Femur (tissue), 1 donor: Measurements from ENCODE around the gene TTN.
"Not testable (repeated sequence)": the region's sequence is repeated elsewhere in the genome, so short reads cannot be mapped to it uniquely, and the experiment has no call there.

ENCODE experiments used
- DNase-seq: peaks from one replicate; pipeline ENCODE4 v3.0.0-alpha.2; 2017

TTN gene

GRCh38 chr2:178526256-178526655, 281.0 kb downstream of the TTN start:
- DNase-seq, result no peak

- not testable (repeated sequence) for DNase-seq
Measured at GRCh38 chr2:178525460-178525859, 281.8 kb downstream of the TTN start.

DNA sequence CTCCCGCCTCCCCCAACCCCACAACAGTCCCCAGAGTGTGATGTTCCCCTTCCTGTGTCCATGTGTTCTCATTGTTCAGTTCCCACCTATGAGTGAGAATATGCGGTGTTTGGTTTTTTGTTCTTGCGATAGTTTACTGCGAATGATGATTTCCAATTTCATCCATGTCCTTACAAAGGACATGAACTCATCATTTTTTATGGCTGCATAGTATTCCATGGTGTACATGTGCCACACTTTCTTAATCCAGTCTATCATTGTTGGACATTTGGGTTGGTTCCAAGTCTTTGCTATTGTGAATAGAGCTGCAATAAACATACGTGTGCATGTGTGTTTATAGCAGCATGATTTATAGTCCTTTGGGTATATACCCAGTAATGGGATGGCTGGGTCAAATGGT, 282.2 kb downstream of the TTN start:
- not testable (repeated sequence) for DNase-seq

- DNase-seq, result no peak
Measured at GRCh38 chr2:178523596-178524134, 283.6 kb downstream of the TTN start.

GRCh38 chr2:178522950-178523595, 284.1 kb downstream of the TTN start:
- DNase-seq, result peak; percentile 90

DNA sequence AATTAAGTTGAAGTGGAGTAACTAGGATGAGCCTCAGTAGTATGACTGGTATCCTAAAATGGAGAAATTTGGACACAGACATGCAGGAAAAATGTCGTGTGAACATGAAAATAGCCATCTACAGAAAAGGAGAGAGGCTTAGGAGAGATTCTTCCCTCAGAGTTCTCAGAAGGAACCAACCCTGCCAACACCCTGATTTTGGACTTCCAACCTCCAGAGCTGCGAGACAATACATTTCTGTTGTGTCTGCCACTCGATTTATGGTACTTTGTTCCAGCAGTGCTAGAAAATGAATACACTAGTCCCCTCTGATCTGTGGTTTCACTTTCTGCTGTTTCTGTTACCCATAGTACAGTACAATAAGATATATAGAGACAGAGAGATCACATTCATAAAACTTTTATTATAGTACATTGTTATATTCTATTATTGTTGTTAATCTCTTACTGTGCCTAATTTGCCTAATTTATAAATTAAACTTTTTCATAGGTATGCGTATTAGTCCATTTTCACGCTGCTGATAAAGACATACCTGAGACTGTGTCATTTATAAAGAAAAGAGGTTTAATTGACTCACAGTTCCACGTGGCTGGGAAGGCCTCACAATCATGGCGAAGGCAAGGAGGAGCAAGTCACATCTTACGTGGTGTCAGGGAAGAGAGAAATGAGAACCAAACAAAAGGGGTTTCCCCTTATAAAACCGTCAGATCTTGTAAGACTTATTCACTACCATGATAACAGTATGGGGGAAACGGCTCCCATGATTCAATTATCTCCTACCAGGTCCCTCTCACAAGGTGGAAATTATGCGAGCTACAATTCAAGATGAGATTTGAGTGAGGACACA, 285.7 kb downstream of the TTN start:
- no peak for DNase-seq

DNA sequence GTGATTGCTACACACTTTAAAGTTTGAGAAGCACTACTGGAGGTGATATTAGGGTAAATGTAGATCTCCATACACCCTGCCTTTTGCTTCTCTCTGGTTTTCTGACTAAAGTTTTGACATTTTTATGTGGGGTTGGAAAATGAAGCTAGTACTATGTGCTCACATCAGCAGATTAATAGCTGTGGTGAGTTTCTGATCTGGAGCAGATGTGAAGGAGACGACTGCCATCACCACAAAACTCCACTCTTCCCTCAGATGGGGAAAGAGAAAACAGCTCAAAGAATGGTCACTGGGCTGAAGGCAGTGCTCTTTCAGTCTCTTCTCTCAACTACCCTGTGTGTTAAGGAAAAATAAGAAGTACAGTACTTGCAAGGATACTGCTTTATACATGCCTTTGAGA, 289.7 kb downstream of the TTN start:
- DNase-seq, result no peak

GRCh38 chr2:178514664-178515063, 292.6 kb downstream of the TTN start:
- no peak for DNase-seq

DNA sequence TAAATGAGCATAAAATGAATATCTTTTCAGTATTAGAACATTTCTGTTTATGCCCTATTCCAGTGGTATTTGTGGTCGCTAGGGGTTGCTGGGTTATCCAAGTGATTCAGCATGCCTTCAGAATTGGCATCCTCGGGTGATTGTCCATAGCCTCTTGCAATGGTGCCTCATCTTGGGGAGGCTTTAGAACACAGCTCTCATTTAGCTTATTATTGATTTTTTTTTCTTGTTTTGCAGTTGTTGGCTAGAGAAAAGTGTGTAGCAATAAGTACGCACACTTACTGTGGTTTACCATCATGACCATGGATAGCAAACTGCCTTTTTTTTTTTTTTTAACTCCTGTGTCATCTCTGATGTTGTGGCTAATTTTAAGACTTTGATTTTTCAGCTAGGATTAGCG, 293.3 kb downstream of the TTN start:
- DNase-seq, result no peak

DNA sequence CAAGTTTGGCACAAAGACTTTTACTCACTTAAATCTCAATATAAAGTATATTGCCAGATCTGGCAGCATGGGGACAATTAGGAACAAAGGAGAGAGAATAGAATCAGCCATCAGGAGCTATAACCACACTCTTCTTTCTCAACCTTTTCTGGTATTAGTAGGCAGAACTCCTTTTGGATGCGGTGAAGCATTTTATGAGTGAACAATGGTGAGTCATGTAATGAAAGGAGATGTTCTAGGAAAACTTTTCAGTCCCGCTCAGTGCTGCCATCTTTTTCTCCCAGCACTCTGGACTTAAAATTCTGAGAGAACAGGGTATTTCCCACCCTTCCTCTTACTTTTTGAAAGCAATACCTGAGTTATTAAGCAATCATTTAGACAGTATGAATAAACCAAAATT, 294.7 kb downstream of the TTN start:
- no peak for DNase-seq

DNA sequence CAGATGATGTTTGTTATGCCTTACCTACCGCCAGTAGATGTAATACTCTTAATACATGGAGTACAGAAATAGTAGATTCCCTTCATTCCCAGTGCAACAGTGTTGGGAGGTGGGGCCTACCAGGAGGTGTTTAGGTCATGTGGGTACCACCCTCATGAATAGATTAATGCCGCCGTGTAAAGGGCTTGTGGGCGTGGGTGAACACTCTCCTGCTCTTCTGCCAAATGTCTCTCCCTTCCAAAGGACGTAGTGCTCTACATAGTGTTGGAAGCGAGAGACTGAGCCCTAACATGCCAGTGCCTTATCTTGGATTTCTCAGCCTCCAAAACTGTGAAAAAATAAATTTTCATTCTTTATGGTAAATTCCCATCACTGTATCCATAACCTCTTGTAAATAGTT, 296.8 kb downstream of the TTN start:
- DNase-seq, result no peak

GRCh38 chr2:178508646-178509045, 298.6 kb downstream of the TTN start:
- DNase-seq, result no peak

DNA sequence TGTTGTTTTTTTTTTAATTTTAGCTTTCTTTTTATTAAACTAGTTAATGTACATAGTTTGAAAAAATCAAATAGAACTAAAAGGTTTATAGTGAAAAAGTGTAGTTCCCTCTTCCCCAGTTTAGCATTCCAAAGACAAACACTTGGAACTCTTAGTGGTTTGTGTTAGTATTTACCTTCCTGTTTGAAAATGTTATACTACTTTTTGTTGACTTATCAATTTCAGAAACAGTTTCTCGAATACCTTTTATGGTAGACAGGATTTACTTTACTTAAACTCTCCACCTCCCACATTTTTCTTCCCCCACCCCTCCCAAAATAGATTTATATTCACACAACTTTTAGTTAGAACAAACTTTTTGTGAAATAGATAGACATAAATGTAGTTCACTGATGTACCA, 300.3 kb downstream of the TTN start:
- DNase-seq, result no peak

DNA sequence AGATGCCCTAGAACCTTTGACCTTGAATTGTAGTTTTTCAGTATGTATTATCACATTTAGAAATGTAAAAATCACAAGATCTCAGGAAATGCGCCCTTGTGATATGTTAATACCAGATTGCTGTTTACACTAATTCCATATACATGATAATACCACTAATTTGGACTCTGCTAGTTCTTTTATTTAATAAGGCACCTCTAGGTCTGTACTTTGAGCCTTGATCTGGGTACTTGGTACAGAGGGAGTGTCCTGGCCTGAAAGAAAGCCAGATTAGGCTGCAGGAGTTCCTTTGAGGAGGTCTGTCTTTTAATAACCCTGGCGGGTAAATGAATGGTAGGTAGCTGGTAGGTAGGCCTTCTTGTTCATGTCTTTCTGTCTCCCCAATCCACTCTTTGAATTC, 300.7 kb downstream of the TTN start:
- no peak for DNase-seq

DNA sequence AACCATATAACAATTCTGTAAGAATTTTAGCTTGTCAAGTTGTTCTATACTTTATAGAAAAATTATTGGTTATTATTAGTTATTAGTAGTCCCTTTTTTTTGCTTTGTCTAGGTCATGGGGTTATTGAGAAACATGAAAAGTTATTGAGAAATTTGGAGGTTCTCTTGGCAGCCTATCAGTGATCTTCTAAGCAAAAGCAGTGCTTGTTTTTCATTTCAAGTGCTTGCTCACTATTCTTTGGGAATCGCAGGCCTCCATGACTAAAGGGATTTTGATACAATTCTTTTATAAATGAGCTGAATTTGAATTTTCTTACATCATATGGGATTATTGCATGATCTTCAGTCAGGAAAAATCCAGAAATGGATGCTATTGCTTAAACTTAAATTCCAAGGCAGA, 301.1 kb downstream of the TTN start:
- DNase-seq, result no peak

GRCh38 chr2:178502751-178503150, 304.5 kb downstream of the TTN start:
- DNase-seq, result no peak

- no peak for DNase-seq
Measured at GRCh38 chr2:178499640-178500039, 307.6 kb downstream of the TTN start.

- no peak for DNase-seq
Measured at GRCh38 chr2:178498137-178498536, 309.1 kb downstream of the TTN start.

DNA sequence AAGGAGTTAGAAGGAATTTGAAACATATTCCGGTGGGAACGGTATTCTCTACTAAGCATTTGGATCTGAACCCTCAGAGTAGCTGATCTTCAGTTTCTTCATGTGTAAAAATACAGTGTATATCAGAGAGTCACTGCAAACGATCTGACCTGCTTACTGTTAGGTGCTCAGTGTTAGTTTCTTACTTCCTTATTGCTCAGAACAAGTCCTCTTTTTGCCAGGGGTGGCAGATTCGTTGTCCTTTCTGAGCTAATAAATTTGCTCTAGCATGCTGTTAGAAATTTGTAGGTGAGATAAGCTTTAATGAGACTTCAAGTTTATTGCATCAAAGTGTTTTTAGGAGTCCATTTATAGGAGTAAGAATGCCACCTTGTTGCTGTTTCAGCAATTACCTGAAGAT, 311.2 kb downstream of the TTN start:
- no peak for DNase-seq

GRCh38 chr2:178491612-178492011, 315.6 kb downstream of the TTN start:
- DNase-seq, result no peak

DNA sequence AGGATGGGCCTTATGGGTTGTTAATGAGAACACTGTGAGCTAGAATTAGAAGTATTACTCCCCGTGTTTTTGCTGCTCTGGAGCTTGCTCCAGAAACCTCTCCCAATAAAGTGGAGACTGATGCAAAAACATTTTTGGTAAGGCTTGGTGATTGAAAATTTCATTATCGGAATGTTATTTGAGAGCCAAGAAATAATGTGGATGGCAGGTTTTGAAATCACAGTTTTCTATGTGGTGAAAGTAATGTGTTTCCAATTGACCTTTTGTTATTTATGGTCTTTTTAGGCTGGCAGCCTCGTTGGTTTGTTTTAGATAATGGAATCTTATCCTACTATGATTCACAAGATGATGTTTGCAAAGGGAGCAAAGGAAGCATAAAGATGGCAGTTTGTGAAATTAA, 321.9 kb downstream of the TTN start:
- no peak for DNase-seq

GRCh38 chr2:178484245-178485041, 322.8 kb downstream of the TTN start:
- no peak for DNase-seq

DNA sequence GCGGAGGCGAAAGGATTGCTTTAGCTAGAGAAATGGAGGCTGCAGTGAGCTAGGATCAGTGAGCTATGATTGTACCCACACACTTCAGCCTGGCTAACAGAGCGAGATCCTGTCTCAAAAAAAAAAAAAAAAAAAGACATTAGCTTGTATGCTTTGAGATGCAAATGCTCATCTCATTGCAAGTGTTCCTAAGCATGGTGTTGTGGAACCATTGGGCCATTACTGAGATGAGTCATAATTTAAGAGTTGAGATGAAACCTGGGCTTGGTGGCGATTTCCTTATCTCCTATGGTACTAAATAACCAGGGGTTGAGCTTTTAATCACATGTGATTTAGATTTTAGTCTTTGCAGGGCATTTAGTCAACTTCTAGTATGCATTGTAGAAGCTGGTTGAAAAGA, 324.8 kb downstream of the TTN start:
- DNase-seq, result no peak
